Activated CD8-positive, alpha-beta T cell treated with anti-CD3 and anti-CD28 coated beads for 36 hours (primary cell): Measurements from ENCODE around the gene OR2T10. TPM values are rescaled to one million over a fixed set of nuclear protein-coding genes. Genes with fewer than 3 reads are reported as not detected.
"Not testable (repeated sequence)": the region's sequence is repeated elsewhere in the genome, so short reads cannot be mapped to it uniquely, and the experiment has no call there.

Experiments
- ATAC-seq: fragments of 200-7000 bp; cut with Tn5 transposase; one replicate; pipeline ENCODE4 v1.10.0; 2021; ENCODE audit warnings: mild to moderate bottlenecking, moderate library complexity
- CTCF ChIA-PET: fragments of 350-600 bp; sonication (Branson Sonifier 250); formaldehyde crosslinking; loops from one replicate; lab custom pipeline; 2021; ENCODE audit warnings: antibody characterized with exemption; lab: Charles Lee
- POLR2A ChIA-PET: fragments of 350-600 bp; sonication (Branson Sonifier 250); formaldehyde crosslinking; loops from one replicate; lab custom pipeline; 2021; ENCODE audit warnings: antibody characterized with exemption; lab: Charles Lee
- DNase-seq: peaks from one replicate; pipeline ENCODE4 v3.0.0-alpha.2; 2020
- H3K27ac Mint-ChIP-seq: one replicate; pipeline ENCODE4 v1.8.0; 2021; ENCODE audit warnings: mild to moderate bottlenecking, mixed read lengths
- H3K27me3 Mint-ChIP-seq: one replicate; pipeline ENCODE4 v1.8.0; 2021; ENCODE audit warnings: mixed read lengths
- H3K36me3 Mint-ChIP-seq: one replicate; pipeline ENCODE4 v1.8.0; 2021; ENCODE audit warnings: low read depth, mixed read lengths
- H3K4me1 Mint-ChIP-seq: one replicate; pipeline ENCODE4 v1.8.0; 2021; ENCODE audit warnings: low read depth, mixed read lengths
- H3K4me3 Mint-ChIP-seq: one replicate; pipeline ENCODE4 v1.8.0; 2021; ENCODE audit warnings: mild to moderate bottlenecking, moderate library complexity, mixed read lengths
- H3K9me3 Mint-ChIP-seq: one replicate; pipeline ENCODE4 v1.8.0; 2021; ENCODE audit warnings: mixed read lengths
- intact Hi-C: fragments of 100-400 bp; cut with micrococcal nuclease; formaldehyde crosslinking; loops from one replicate; pipeline ENCODE4 v1.10.0; 2022
- total RNA-seq, 2 experiments: library from RNA; stranded (reverse); gene quantifications; one replicate each; pipeline ENCODE4 v1.2.3, GENCODE V29; 2021
- TF ChIP-seq, protein P1 (sequence below): fragments of 200-600 bp; IDR thresholded peaks from one replicate; pipeline ENCODE4 v1.8.0; 2022; ENCODE audit warnings: antibody characterized with exemption, mild to moderate bottlenecking

Gene OR2T10
- total RNA-seq: not detected

DNA sequence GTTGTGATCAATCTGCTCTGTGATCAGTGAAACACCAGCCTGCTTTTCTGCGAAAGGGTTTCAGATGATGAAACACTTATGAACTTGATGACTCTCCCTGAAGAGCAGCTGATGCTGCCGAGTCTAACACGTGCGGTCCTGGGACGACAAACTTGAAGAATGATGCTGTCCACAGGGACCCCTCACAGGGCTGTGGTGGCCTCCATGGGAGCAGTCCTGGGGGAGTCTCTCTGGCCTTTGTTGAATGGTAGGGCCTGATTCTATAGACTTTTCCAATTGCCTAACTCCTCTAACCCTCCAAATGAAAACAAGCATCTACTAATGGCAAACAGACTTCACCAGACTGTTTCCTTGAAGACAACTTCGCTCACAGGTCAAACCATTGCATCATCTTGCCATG lies at the start of gene OR2T10:
TSS of gene OR2T10 (minus strand) at position 112 of the 400 bp plus-strand sequence. CDS start 3,932 bp downstream, outside the sequence.
- DNase-seq (no peak), ATAC-seq (no peak)
- intact Hi-C loops: no loop called here
- CTCF ChIA-PET: no interaction called here
- peaks cover 7% of the 10 kb centered on the region for H3K4me1 Mint-ChIP-seq
- no peaks in the 10 kb centered on the region for H3K9me3 Mint-ChIP-seq
- H3K27ac Mint-ChIP-seq: no peak within 1 kb of the TSS
- no peaks in the 10 kb centered on the region for H3K36me3 Mint-ChIP-seq
- no peaks in the 10 kb centered on the region for H3K27me3 Mint-ChIP-seq
- POLR2A ChIA-PET: no interaction called here
- H3K4me3 Mint-ChIP-seq: no peak within 1 kb of the TSS
- TF ChIP-seq, protein P1, sequence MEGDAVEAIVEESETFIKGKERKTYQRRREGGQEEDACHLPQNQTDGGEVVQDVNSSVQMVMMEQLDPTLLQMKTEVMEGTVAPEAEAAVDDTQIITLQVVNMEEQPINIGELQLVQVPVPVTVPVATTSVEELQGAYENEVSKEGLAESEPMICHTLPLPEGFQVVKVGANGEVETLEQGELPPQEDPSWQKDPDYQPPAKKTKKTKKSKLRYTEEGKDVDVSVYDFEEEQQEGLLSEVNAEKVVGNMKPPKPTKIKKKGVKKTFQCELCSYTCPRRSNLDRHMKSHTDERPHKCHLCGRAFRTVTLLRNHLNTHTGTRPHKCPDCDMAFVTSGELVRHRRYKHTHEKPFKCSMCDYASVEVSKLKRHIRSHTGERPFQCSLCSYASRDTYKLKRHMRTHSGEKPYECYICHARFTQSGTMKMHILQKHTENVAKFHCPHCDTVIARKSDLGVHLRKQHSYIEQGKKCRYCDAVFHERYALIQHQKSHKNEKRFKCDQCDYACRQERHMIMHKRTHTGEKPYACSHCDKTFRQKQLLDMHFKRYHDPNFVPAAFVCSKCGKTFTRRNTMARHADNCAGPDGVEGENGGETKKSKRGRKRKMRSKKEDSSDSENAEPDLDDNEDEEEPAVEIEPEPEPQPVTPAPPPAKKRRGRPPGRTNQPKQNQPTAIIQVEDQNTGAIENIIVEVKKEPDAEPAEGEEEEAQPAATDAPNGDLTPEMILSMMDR: no peak

DNA sequence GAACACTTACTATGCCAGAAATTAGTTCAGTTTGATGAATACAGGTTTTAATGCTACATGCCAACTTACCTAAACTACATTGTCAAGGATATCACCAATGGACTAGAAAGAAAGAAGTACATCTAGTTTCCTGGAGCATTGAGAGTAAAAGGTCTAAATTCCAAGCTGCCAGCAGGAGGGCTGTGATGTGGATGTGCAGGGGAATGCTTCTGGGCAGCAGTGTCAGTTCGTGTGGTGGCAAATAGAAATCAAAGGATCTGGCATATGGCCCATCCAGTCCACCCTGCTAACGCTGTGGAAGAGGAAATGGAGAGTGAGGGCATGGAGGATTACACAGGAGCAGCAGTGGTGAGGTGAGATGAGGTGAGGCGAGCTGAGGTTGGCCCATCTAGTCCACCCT lies 47.7 kb upstream of the OR2T10 start, which contains the start of gene OR2T35:
TSS of gene OR2T35 (minus strand) at position 101 of the 400 bp plus-strand sequence. CDS start 6,020 bp downstream, outside the sequence.
- POLR2A ChIA-PET, H3K4me3 Mint-ChIP-seq, H3K27me3 Mint-ChIP-seq, ATAC-seq, H3K36me3 Mint-ChIP-seq, intact Hi-C loops, H3K4me1 Mint-ChIP-seq, CTCF ChIA-PET, DNase-seq, H3K9me3 Mint-ChIP-seq, H3K27ac Mint-ChIP-seq: not testable (repeated sequence)

GRCh38 chr1:248642971-248643651 lies 45.6 kb upstream of the OR2T10 start:
- DNase-seq, H3K36me3 Mint-ChIP-seq, H3K27ac Mint-ChIP-seq, H3K9me3 Mint-ChIP-seq, ATAC-seq, H3K4me1 Mint-ChIP-seq, CTCF ChIA-PET, POLR2A ChIA-PET, H3K27me3 Mint-ChIP-seq, H3K4me3 Mint-ChIP-seq, intact Hi-C loops: not testable (repeated sequence)

DNA sequence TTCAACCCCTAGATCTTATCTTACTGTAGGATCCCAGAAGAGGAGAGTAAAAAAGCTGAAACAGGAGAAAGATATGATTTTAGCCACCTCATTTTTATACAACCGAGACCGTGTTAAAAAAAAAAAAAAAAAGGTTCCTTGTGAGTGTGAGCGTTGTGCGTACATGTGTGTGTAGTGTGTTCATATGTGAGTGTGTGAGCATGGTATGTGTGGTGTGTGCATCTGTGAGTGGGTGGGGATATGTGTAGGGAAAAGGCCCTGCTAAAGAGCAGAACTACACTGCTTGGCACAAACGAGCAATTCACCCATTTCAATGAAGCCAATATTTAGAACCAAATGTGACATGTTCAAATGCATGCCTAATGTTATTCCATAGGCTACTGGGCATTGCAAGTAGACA lies 44.1 kb upstream of the OR2T10 start:
- H3K9me3 Mint-ChIP-seq, DNase-seq, H3K4me3 Mint-ChIP-seq, H3K27ac Mint-ChIP-seq, POLR2A ChIA-PET, H3K4me1 Mint-ChIP-seq, H3K27me3 Mint-ChIP-seq, CTCF ChIA-PET, H3K36me3 Mint-ChIP-seq, ATAC-seq, intact Hi-C loops: not testable (repeated sequence)

- H3K4me3 Mint-ChIP-seq, ATAC-seq, CTCF ChIA-PET, POLR2A ChIA-PET, H3K27ac Mint-ChIP-seq, H3K9me3 Mint-ChIP-seq, H3K36me3 Mint-ChIP-seq, DNase-seq, H3K27me3 Mint-ChIP-seq, H3K4me1 Mint-ChIP-seq, intact Hi-C loops: not testable (repeated sequence)
Observed at GRCh38 chr1:248640906-248641305, 43.4 kb upstream of the OR2T10 start.

- ATAC-seq, POLR2A ChIA-PET, H3K36me3 Mint-ChIP-seq, H3K4me1 Mint-ChIP-seq, H3K9me3 Mint-ChIP-seq, H3K4me3 Mint-ChIP-seq, CTCF ChIA-PET, H3K27ac Mint-ChIP-seq, DNase-seq, H3K27me3 Mint-ChIP-seq, intact Hi-C loops: not testable (repeated sequence)
Observed at GRCh38 chr1:248639652-248640051, 42.2 kb upstream of the OR2T10 start.

DNA sequence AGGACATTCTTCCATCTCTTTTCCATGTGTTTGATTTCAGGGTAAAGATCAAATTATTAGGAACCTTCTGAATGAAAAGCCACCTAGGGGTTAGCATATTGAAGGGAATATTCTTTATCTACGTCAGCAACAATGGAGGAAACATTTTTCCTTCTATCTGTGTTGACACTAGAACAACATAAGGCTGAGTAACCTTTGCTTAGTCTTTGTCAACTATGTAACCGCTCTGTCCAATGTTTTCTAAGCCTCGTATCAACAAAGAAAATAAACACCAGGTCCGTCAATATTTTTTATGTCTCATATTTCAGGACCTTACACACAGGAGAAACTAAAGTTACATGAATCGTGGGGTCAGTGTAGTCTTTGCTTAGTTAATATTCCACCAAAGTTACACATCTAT lies 39.1 kb upstream of the OR2T10 start:
- DNase-seq, H3K27me3 Mint-ChIP-seq, intact Hi-C loops, POLR2A ChIA-PET, H3K27ac Mint-ChIP-seq, H3K4me3 Mint-ChIP-seq, H3K36me3 Mint-ChIP-seq, ATAC-seq, H3K9me3 Mint-ChIP-seq, H3K4me1 Mint-ChIP-seq, CTCF ChIA-PET: not testable (repeated sequence)

DNA sequence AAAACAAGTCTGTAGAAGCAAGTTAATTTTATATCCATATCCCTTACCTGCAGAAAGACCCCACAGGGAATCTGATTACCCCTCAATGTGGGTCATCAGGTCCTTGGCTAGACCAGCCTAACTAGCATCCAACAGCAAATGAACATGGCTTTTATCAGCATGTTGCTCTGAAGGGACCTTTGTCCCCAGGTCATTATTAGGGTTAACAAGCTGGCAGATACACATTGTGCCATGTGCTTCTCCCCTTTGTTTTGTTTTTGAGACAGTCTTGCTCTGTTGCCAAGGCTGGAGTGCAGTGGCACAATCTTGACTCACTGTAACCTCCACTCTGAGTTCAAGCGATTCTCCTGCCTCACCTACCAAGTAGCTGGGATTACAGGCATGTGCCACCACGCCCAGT lies 37.5 kb upstream of the OR2T10 start, which contains the start of gene OR2T11:
TSS of gene OR2T11 (minus strand) at position 101 of the 400 bp plus-strand sequence. CDS start 7,963 bp downstream, outside the sequence.
- ATAC-seq, H3K36me3 Mint-ChIP-seq, H3K4me3 Mint-ChIP-seq, H3K27me3 Mint-ChIP-seq, H3K9me3 Mint-ChIP-seq, H3K27ac Mint-ChIP-seq, H3K4me1 Mint-ChIP-seq, CTCF ChIA-PET, POLR2A ChIA-PET, DNase-seq: not testable (repeated sequence)
- intact Hi-C loops: loop anchor here (5.0 kb wide), 1 partner anchor 178 kb away; no protein-coding TSS in a partner anchor
